H7 (cell line): ENCODE measurements around the gene STAC3. TPM values are rescaled to one million over a fixed set of nuclear protein-coding genes. Genes with fewer than 3 reads are reported as not detected.
A peak's percentile ranks its signal among the peaks of the same experiment; 100 is the strongest.

Source experiments
- DNase-seq: peaks from one replicate; pipeline ENCODE4 v3.0.0; 2012
- H3K27me3 ChIP-seq: 2 replicates; pipeline ENCODE4 v1.6.0; 2011; ENCODE audit warnings: mild to moderate bottlenecking, low read length; ENCODE audit not compliant: control insufficient read depth, insufficient read depth
- H3K36me3 ChIP-seq: replicated peaks from 2 replicates; pipeline ENCODE4 v1.5.1; 2011; ENCODE audit warnings: low read length; ENCODE audit not compliant: control insufficient read depth, insufficient read depth
- H3K4me3 ChIP-seq: 2 replicates; pipeline ENCODE4 v1.5.1; 2011; ENCODE audit warnings: low read depth, mild to moderate bottlenecking, control low read depth, low read length, moderate library complexity; ENCODE audit not compliant: insufficient read depth
- total RNA-seq: library from RNA; depleted of rRNA; stranded (reverse); fragments of >200 nt; shearing (Covaris generic); gene quantifications from 2 replicates; pipeline ENCODE4 v1.2.3, GENCODE V29; 2014

STAC3 gene
- total RNA-seq, 1 experiment from 2014 or later: 0.90 TPM

- Histone ChIP-seq H3K4me3 (peak overlapping the region; percentile 13; the same call in 1 of the 2 replicates), H3K27me3 (peaks cover 72% of the 10 kb centered on the region), H3K36me3 (no peaks in the 10 kb centered on the region)
- peak; percentile 96 for DNase-seq
Measured at GRCh38 chr12:57224973-57225679, 25.9 kb downstream of the STAC3 start.

GRCh38 chr12:57224278-57224972, 26.6 kb downstream of the STAC3 start:
- DNase-seq: no peak
- H3K27me3 ChIP-seq: peaks cover 79% of the 10 kb centered on the region

GRCh38 chr12:57223191-57224165, 27.5 kb downstream of the STAC3 start:
- peaks cover 89% of the 10 kb centered on the region for H3K27me3 ChIP-seq
- no peak for DNase-seq
- H3K36me3 ChIP-seq: no peaks in the 10 kb centered on the region
- H3K4me3 ChIP-seq: no peak overlapping the region

More at GRCh38 chr12:57224278-57224972, 26.6 kb downstream of the STAC3 start:
- no peaks in the 10 kb centered on the region for H3K36me3 ChIP-seq
- H3K4me3 ChIP-seq: no peak overlapping the region

- DNase-seq: no peak
- H3K27me3 ChIP-seq: peaks cover 95% of the 10 kb centered on the region
- no peaks in the 10 kb centered on the region for H3K36me3 ChIP-seq
- no peak overlapping the region for H3K4me3 ChIP-seq
Measured at GRCh38 chr12:57222286-57223190, 28.4 kb downstream of the STAC3 start.

GRCh38 chr12:57221169-57221917, 29.6 kb downstream of the STAC3 start:
- DNase-seq: no peak
- no peaks in the 10 kb centered on the region for H3K36me3 ChIP-seq
- H3K27me3 ChIP-seq: peaks cover 97% of the 10 kb centered on the region
- H3K4me3 ChIP-seq: 0 out of 2 replicates have a peak overlapping the region, but pooled peaks have one; percentile 4

- Histone ChIP-seq H3K4me3 (no peak overlapping the region), H3K36me3 (no peaks in the 10 kb centered on the region), H3K27me3 (peaks cover 97% of the 10 kb centered on the region)
- DNase-seq: no peak
Measured at GRCh38 chr12:57220770-57221168, 30.2 kb downstream of the STAC3 start.

GRCh38 chr12:57219993-57220754, 30.8 kb downstream of the STAC3 start:
- peaks cover 97% of the 10 kb centered on the region for H3K27me3 ChIP-seq
- DNase-seq: peak; percentile 89
- H3K4me3 ChIP-seq: no peak overlapping the region
- no peaks in the 10 kb centered on the region for H3K36me3 ChIP-seq

GRCh38 chr12:57219205-57219992, 31.6 kb downstream of the STAC3 start:
- H3K4me3 ChIP-seq: no peak overlapping the region
- no peak for DNase-seq
- no peaks in the 10 kb centered on the region for H3K36me3 ChIP-seq
- H3K27me3 ChIP-seq: peaks cover 97% of the 10 kb centered on the region

GRCh38 chr12:57218030-57218853, 32.7 kb downstream of the STAC3 start:
- Histone ChIP-seq H3K27me3 (peaks cover 92% of the 10 kb centered on the region), H3K36me3 (no peaks in the 10 kb centered on the region), H3K4me3 (no peak overlapping the region)
- DNase-seq: no peak

- no peaks in the 10 kb centered on the region for H3K36me3 ChIP-seq
- DNase-seq: peak; percentile 81
- peaks cover 82% of the 10 kb centered on the region for H3K27me3 ChIP-seq
- H3K4me3 ChIP-seq: peak overlapping the region; percentile 48
Measured at GRCh38 chr12:57216921-57217879, 33.8 kb downstream of the STAC3 start.
